Glomerular visceral epithelial cell (primary cell): ENCODE data around the gene SLC2A8.

ENCODE experiments used
- DNase-seq: peaks from one replicate; pipeline ENCODE4 v3.0.0-alpha.2; 2016; ENCODE audit errors: extremely low spot score

SLC2A8 gene

GRCh38 chr9:127457191-127457878, 60.4 kb downstream of the SLC2A8 start:
- no peak for DNase-seq
